Lower lobe of right lung (tissue), 2 donors: Measurements from ENCODE around the gene TXNRD1. TPM values are rescaled to one million over a fixed set of nuclear protein-coding genes. Genes with fewer than 3 reads are reported as not detected.

ENCODE experiments used
- ATAC-seq, 2 donors: fragments of 200-7000 bp; cut with Tn5 transposase; one replicate each; pipeline ENCODE4 v1.9.1; 2020 to 2022; ENCODE audit warnings: mild to moderate bottlenecking in 2 of 2, moderate library complexity in 2 of 2
- DNase-seq: peaks from one replicate; pipeline ENCODE4 v3.0.0-alpha.2; 2020
- H3K27ac ChIP-seq: fragments of 200-600 bp; one replicate; pipeline ENCODE4 v1.8.0; 2022
- H3K27me3 ChIP-seq: fragments of 200-600 bp; one replicate; pipeline ENCODE4 v1.8.0; 2022; ENCODE audit warnings: low read depth
- H3K36me3 ChIP-seq: fragments of 200-600 bp; one replicate; pipeline ENCODE4 v1.8.0; 2022; ENCODE audit warnings: mild to moderate bottlenecking
- H3K4me1 ChIP-seq: fragments of 200-600 bp; one replicate; pipeline ENCODE4 v1.8.0; 2022
- H3K4me3 ChIP-seq: fragments of 200-600 bp; one replicate; pipeline ENCODE4 v1.8.0; 2022; ENCODE audit warnings: mild to moderate bottlenecking
- H3K9me3 ChIP-seq: fragments of 200-600 bp; one replicate; pipeline ENCODE4 v1.8.0; 2022
- intact Hi-C: fragments of 100-400 bp; cut with DNase I; formaldehyde crosslinking; loops from one replicate; pipeline ENCODE4 v1.11.0; 2022
- total RNA-seq: library from RNA; stranded (reverse); fragmentation: NEBNext Ultra II Directional; extraction: Animal tissue kit (Norgen Biotek cat#: 25700); gene quantifications from one replicate; pipeline ENCODE4 v1.2.1, GENCODE V29; 2021
- TF ChIP-seq, protein P1 (sequence below): fragments of 200-600 bp; IDR thresholded peaks from one replicate; pipeline ENCODE4 v1.8.0; 2022; ENCODE audit warnings: antibody characterized with exemption, mild to moderate bottlenecking
- donor health status: DM: no; HTN: yes; CAD: no; lungs with severe emphysema.

TXNRD1 gene
- total RNA-seq, 1 donor from 2014 or later: 144 TPM

GRCh38 chr12:104315326-104316224, 100.0 kb downstream of the TXNRD1 start:
- no peaks in the 10 kb centered on the region for H3K9me3 ChIP-seq
- no peak for DNase-seq
- intact Hi-C loops: no loop called here
- no peak for ATAC-seq
- H3K4me3 ChIP-seq: no peak overlapping the region
- H3K27me3 ChIP-seq: no peaks in the 10 kb centered on the region
- peaks cover 100% of the 10 kb centered on the region for H3K36me3 ChIP-seq
- TF ChIP-seq, protein P1, sequence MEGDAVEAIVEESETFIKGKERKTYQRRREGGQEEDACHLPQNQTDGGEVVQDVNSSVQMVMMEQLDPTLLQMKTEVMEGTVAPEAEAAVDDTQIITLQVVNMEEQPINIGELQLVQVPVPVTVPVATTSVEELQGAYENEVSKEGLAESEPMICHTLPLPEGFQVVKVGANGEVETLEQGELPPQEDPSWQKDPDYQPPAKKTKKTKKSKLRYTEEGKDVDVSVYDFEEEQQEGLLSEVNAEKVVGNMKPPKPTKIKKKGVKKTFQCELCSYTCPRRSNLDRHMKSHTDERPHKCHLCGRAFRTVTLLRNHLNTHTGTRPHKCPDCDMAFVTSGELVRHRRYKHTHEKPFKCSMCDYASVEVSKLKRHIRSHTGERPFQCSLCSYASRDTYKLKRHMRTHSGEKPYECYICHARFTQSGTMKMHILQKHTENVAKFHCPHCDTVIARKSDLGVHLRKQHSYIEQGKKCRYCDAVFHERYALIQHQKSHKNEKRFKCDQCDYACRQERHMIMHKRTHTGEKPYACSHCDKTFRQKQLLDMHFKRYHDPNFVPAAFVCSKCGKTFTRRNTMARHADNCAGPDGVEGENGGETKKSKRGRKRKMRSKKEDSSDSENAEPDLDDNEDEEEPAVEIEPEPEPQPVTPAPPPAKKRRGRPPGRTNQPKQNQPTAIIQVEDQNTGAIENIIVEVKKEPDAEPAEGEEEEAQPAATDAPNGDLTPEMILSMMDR: no peak
- peaks cover 8% of the 10 kb centered on the region for H3K4me1 ChIP-seq
- H3K27ac ChIP-seq: no peak overlapping the region

DNA sequence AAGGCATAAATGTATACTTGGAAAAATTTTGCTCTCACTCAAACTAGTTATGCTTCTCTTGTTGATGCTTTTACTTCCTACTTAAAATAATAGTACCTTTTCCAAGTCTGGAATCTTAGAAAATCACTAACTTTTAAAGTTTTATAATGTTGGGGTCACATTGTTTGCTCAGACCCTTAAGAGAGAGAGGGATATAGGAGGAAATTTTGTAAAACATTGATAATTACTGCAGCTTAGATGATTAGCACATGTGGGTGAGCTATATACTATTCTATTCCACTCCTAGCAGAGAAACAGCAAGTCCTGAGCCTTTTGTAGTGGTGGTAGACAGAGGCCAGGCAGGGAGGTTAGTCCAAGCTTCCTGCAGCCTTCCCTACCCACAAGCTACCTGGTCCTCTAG, 101.4 kb downstream of the TXNRD1 start:
- intact Hi-C loops: no loop called here
- peaks cover 100% of the 10 kb centered on the region for H3K36me3 ChIP-seq

DNA sequence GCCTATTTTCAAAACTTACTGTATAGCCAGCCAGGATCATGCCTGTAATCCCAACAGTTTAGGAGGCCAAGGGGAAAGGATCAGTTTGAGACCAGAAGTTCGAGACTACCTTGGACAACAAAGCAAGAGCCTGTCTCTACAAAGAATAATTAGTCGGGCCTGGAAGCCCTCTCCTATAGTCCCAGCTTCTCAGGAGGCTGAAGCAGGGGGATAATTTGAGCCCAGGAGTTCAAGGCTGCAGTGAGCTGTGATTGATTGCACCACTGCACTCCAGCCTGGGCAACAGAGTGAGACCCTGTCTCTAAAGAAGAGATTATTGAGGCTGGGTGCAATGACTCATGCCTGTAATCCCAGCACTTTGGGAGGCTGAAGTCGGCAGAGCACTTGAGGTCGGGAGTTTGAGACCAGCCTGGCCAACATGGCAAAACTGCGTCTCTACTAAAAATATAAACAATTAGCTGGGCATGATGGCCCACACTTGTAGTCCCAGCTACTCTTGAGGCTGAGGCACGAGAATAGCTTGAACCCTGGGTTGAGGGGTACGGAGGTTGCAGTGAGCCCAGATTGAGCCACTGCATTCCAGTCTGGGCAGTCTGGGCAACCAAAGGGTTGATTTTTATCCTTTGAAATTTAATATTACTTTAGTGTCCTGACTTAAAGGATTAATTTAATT, 102.1 kb downstream of the TXNRD1 start:
- intact Hi-C loops: no loop called here
- Histone ChIP-seq H3K9me3 (no peaks in the 10 kb centered on the region), H3K27me3 (no peaks in the 10 kb centered on the region), H3K36me3 (peaks cover 99% of the 10 kb centered on the region), H3K4me3 (no peak overlapping the region), H3K4me1 (peaks cover 8% of the 10 kb centered on the region), H3K27ac (no peak overlapping the region)
- TF ChIP-seq, protein P1: no peak
- ATAC-seq (no peak), DNase-seq (no peak)

More for the DNA sequence above, 101.4 kb downstream of the TXNRD1 start:
- Histone ChIP-seq H3K4me3 (no peak overlapping the region), H3K4me1 (peaks cover 8% of the 10 kb centered on the region), H3K9me3 (no peaks in the 10 kb centered on the region), H3K27ac (no peak overlapping the region), H3K27me3 (no peaks in the 10 kb centered on the region)
- no peak for ATAC-seq
- DNase-seq: no peak
- TF ChIP-seq, protein P1: no peak

GRCh38 chr12:104319028-104319427, 103.4 kb downstream of the TXNRD1 start:
- Histone ChIP-seq H3K27ac (no peak overlapping the region), H3K4me3 (no peak overlapping the region), H3K4me1 (peaks cover 4% of the 10 kb centered on the region), H3K9me3 (no peaks in the 10 kb centered on the region), H3K36me3 (peaks cover 91% of the 10 kb centered on the region), H3K27me3 (no peaks in the 10 kb centered on the region)
- TF ChIP-seq, protein P1: no peak
- intact Hi-C loops: no loop called here
- ATAC-seq (no peak), DNase-seq (no peak)

DNA sequence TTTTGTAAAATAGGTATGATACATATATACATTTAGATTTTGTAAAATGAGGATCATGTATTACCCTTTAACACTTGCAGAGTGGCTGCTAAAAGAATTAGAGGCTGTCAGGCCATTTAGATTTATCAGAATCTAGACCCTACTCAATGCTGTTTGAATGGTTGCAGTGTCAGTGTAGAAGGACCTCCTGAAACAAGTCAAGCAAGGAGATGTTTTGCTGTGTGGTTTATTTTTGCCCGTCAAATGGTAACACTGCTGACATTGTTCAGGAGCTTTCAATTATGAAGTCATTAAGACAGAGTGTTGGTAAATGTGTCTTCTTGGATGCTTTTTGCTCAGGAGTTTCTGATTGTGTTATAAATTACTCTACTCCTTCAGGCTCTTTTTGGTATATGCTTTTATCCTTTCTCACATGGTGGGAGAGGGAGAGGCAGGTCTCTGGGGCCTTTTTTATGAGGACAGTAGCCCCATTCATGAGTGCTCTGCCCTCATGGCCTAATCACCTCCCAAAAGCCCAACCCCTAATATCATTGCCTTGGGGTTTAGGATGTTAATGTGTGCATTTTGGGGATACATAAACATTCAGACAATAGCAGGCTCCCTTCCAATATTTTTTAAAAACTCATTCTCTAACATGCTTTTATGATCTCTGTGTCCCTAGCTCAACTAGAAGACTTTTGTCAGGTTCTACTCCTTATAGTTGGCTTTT, 104.5 kb downstream of the TXNRD1 start:
- ATAC-seq: no peak
- Histone ChIP-seq H3K4me1 (no peaks in the 10 kb centered on the region), H3K27ac (no peak overlapping the region), H3K9me3 (no peaks in the 10 kb centered on the region), H3K36me3 (peaks cover 91% of the 10 kb centered on the region), H3K27me3 (no peaks in the 10 kb centered on the region), H3K4me3 (no peak overlapping the region)
- DNase-seq: no peak
- intact Hi-C loops: no loop called here
- TF ChIP-seq, protein P1: no peak
